GM12878 (cell line): ENCODE results near the gene KCNN3. TPM values are rescaled to one million over a fixed set of nuclear protein-coding genes. Genes with fewer than 3 reads are reported as not detected.

Experiments
- ATAC-seq: fragments of 200-7000 bp; cut with Tn5 transposase; 3 replicates; pipeline ENCODE4 v1.9.1; 2020; ENCODE audit warnings: mild to moderate bottlenecking, moderate library complexity
- BruUV-seq: library from RNA; stranded (reverse); fragments of 400-500 nt; replicated peaks from 2 replicates; lab custom pipeline; 2021; lab: Mats Ljungman, UMichigan
- CTCF ChIA-PET: fragments of 300-600 bp; sonication (Branson Sonifier 250); formaldehyde crosslinking; extraction: SDS; loops from one replicate; lab custom pipeline; 2021; ENCODE audit warnings: inconsistent platforms; lab: Yijun Ruan, JAX
- POLR2A ChIA-PET: fragments of 350-600 bp; formaldehyde crosslinking; extraction: SDS; loops from one replicate; lab custom pipeline; 2021; ENCODE audit warnings: inconsistent platforms; lab: Charles Lee
- RAD21 ChIA-PET: fragments of 300-600 bp; sonication (Branson Sonifier 250); formaldehyde crosslinking; loops from one replicate; lab custom pipeline; 2023; ENCODE audit warnings: antibody characterized with exemption; ENCODE audit not compliant: unreplicated experiment; lab: Charles Lee
- SMC1A ChIA-PET: fragments of 300-600 bp; sonication (Branson Sonifier 250); formaldehyde crosslinking; loops from one replicate; lab custom pipeline; 2023; ENCODE audit not compliant: unreplicated experiment, uncharacterized antibody; lab: Charles Lee
- DNase-seq: peaks from one replicate; pipeline ENCODE4 v3.0.0-alpha.2; 2011; ENCODE audit warnings: low read depth, low spot score
- FAIRE-seq: peaks from 3 replicates; lab custom pipeline; 2011; peaks lifted over from hg19 to GRCh38; lab: Jason Lieb, UNC
- H2AFZ ChIP-seq: 2 replicates; pipeline ENCODE4 v1.6.0; 2011; ENCODE audit warnings: low read depth, low read length, control low read depth; ENCODE audit not compliant: control insufficient read depth
- H3K27ac ChIP-seq: 2 replicates; pipeline ENCODE4 v1.5.1; 2011; ENCODE audit warnings: control low read depth; ENCODE audit not compliant: control insufficient read depth, insufficient read depth
- H3K27me3 ChIP-seq, 2 experiments: replicated peaks in 1 of 2; 2 replicates each; pipeline versions ENCODE4 v1.6.0 to v1.6.1; 2011; ENCODE audit warnings: low read length in 1 of 2; ENCODE audit not compliant: control insufficient read depth in 2 of 2, insufficient read depth in 2 of 2
- H3K36me3 ChIP-seq, 2 experiments: 2 replicates each; pipeline ENCODE4 v1.5.1; 2011; ENCODE audit warnings: low read length in 1 of 2; ENCODE audit not compliant: control insufficient read depth in 2 of 2, insufficient read depth in 2 of 2
- H3K4me1 ChIP-seq: 2 replicates; pipeline ENCODE4 v1.6.1; 2011; ENCODE audit warnings: mild to moderate bottlenecking, low read length, moderate library complexity, mixed read lengths; ENCODE audit not compliant: control insufficient read depth, insufficient read depth
- H3K4me2 ChIP-seq: 2 replicates; pipeline ENCODE4 v1.6.0; 2011; ENCODE audit warnings: control low read depth; ENCODE audit not compliant: control insufficient read depth, insufficient read depth
- H3K4me3 ChIP-seq: fragments of 200-600 bp; sonication (generic); 2 replicates; pipeline ENCODE4 v1.5.1; 2016
- H3K79me2 ChIP-seq: 2 replicates; pipeline ENCODE4 v1.6.0; 2011; ENCODE audit warnings: low read length; ENCODE audit not compliant: control insufficient read depth, insufficient read depth
- H3K9ac ChIP-seq: 2 replicates; pipeline ENCODE4 v1.8.0; 2011; ENCODE audit warnings: low read length, control low read depth, mixed read lengths; ENCODE audit not compliant: control insufficient read depth, insufficient read depth
- H3K9me3 ChIP-seq: replicated peaks from 3 replicates; pipeline ENCODE4 v1.5.1; 2011; ENCODE audit warnings: mild to moderate bottlenecking, low read length; ENCODE audit not compliant: control insufficient read depth, insufficient read depth
- H4K20me1 ChIP-seq: 2 replicates; pipeline ENCODE4 v1.6.0; 2011; ENCODE audit not compliant: control insufficient read depth, insufficient read depth
- BCL11A ChIP-seq: IDR thresholded peaks from 2 replicates; pipeline ENCODE4 v1.6.1; 2011; ENCODE audit warnings: low read depth, low read length
- EED ChIP-seq: sonication (generic); IDR thresholded peaks from 2 replicates; pipeline ENCODE4 v1.6.1; 2016; ENCODE audit warnings: antibody characterized with exemption, low read depth
- HDGF ChIP-seq: fragments of 450-650 bp; IDR thresholded peaks from 2 replicates; pipeline ENCODE4 v1.6.1; 2016; ENCODE audit warnings: antibody characterized with exemption
- IKZF2 ChIP-seq, 2 experiments: fragments of 450-650 bp; IDR thresholded peaks; 2 replicates each; pipeline ENCODE4 v1.6.1; 2017; ENCODE audit warnings: mild to moderate bottlenecking in 2 of 2, moderate library complexity in 2 of 2
- NFYB ChIP-seq: IDR thresholded peaks from 2 replicates; pipeline ENCODE4 v1.6.1; 2011; ENCODE audit warnings: low read depth, mild to moderate bottlenecking, low read length, improper control_type of control experiment, moderate library complexity; ENCODE audit not compliant: insufficient read depth
- RELA ChIP-seq: fragments of 450-650 bp; IDR thresholded peaks from 2 replicates; pipeline ENCODE4 v1.8.0; 2014; ENCODE audit warnings: borderline replicate concordance; ENCODE audit not compliant: partially characterized antibody
- TARDBP ChIP-seq: IDR thresholded peaks from 2 replicates; pipeline ENCODE4 v1.6.1; 2016; ENCODE audit warnings: borderline replicate concordance
- WRNIP1 ChIP-seq: IDR thresholded peaks from 2 replicates; pipeline ENCODE4 v1.6.1; 2011; ENCODE audit warnings: low read depth, low read length, improper control_type of control experiment, borderline replicate concordance
- ZNF24 ChIP-seq: fragments of 450-650 bp; IDR thresholded peaks from 2 replicates; pipeline ENCODE4 v1.6.1; 2017; ENCODE audit warnings: antibody characterized with exemption, mild to moderate bottlenecking
- ZNF274 ChIP-seq: IDR thresholded peaks from one replicate; pipeline ENCODE4 v1.8.0; 2011; ENCODE audit not compliant: insufficient read length, insufficient read depth
- ZNF384 ChIP-seq: IDR thresholded peaks from 2 replicates; pipeline ENCODE4 v1.6.1; 2012; ENCODE audit warnings: low read depth, mild to moderate bottlenecking, low read length, improper control_type of control experiment, borderline replicate concordance
- WGBS: methylation state at CpG from one replicate; pipeline ENCODE4 v1.1.6; 2016; ENCODE audit warnings: low lambda C conversion rate; ENCODE audit not compliant: insufficient replicate concordance, insufficient coverage; ENCODE audit errors: missing lambda C conversion rate; 5-methylcytosine and 5-hydroxymethylcytosine counted together
- in situ Hi-C: fragments of 300-500 bp; cut with MboI; formaldehyde crosslinking; loops from 9 replicates; pipeline ENCODE4 v1.14.3; 2018; ENCODE audit warnings: mixed read lengths
- intact Hi-C: fragments of 100-400 bp; cut with micrococcal nuclease; formaldehyde crosslinking; loops from one replicate; pipeline ENCODE4 v1.14.2; 2022; ENCODE audit not compliant: unreplicated experiment
- polyA plus RNA-seq, 11 experiments: library from polyadenylated mRNA; depleted of rRNA in 4 of 11; unstranded in 6 of 11; stranded (reverse) in 5 of 11; fragments of >200 nt; fragmentation: Nextera tagmentation in 4 of 11; fragmentation: Illumina TruSeq in 1 of 11; extraction: Ambion mirVana in 4 of 11; extraction: Trizol in 1 of 11; gene quantifications; 1 replicate in 1 of 11; 2 replicates in 10 of 11; pipeline versions ENCODE4 v1.2.1 to v1.2.3, GENCODE V29; 2011 to 2016; ENCODE audit warnings: inconsistent platforms in 2 of 11, missing spikeins in 2 of 11, low read depth in 1 of 11
- total RNA-seq, 4 experiments: library from RNA; depleted of rRNA in 3 of 4; stranded (reverse); fragments of >200 nt in 3 of 4; fragmentation: Illumina TruSeq in 1 of 4; extraction: Trizol in 1 of 4; gene quantifications; 2 replicates each; pipeline versions ENCODE4 v1.2.1 to v1.2.3, GENCODE V29; 2013 to 2021
- TF ChIP-seq, protein P1 (sequence below): IDR thresholded peaks from 2 replicates; pipeline ENCODE4 v1.6.1; 2011; ENCODE audit warnings: mild to moderate bottlenecking, low read depth, low read length, moderate library complexity; ENCODE audit not compliant: insufficient replicate concordance
- TF ChIP-seq, protein P2 (sequence below): fragments of 450-650 bp; IDR thresholded peaks from 2 replicates; pipeline ENCODE4 v1.6.1; 2017; ENCODE audit warnings: mild to moderate bottlenecking, low read depth, inconsistent platforms; ENCODE audit not compliant: poor library complexity, severe bottlenecking
- TF ChIP-seq, protein P3 (sequence below): fragments of 450-650 bp; IDR thresholded peaks from 2 replicates; pipeline ENCODE4 v1.6.1; 2017; ENCODE audit warnings: mild to moderate bottlenecking
- TF ChIP-seq, protein P4 (sequence below): fragments of 450-650 bp; formaldehyde crosslinking; IDR thresholded peaks from 2 replicates; pipeline ENCODE4 v1.4.0; 2022; ENCODE audit warnings: mild to moderate bottlenecking, moderate library complexity

KCNN3 gene
- total and polyA plus RNA-seq, 10 of the 15 experiments (the other 5 are each of a cell fraction or from before 2014, with no cell fraction given), result 3.5 to 26.4 (median 14.9) TPM

DNA sequence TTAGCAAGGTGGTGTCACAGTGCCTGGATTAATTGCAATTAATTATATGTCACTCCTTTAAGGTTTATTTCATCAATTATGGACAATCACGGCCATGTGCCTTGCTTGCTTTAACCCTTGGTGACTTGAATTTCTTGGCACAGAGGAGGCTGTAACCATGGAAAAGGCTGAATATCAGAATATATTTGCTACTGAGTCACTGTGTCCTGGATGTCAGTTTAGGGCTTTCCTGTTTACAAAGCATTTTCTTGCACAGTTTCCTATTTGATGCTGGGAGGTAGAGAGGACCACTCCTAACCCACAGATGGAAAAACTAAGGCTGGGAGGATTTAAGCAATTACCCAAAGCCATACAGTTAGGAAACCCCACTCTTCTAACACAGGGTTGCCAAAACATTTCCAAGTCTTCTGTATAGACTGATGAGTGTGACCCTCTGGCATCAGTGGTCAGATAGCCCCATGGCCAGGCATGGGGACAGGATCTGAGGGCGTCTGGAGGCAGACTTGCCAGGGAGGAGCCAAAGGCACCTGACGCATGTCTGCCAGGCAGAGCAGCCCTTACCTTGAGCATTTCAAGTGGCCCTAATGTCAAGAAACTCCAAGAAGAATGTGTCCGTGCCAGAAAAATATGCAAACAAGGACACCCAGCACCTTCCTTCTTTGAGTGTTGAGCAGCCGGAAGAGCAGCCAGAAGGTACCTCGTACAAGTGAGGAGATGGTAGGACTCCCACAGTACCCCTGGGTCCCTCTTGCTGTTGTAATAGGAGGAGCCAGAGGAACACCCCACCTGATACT, 34.4 kb downstream of the KCNN3 start:
- Histone ChIP-seq H3K4me2 (no peak overlapping the region), H3K4me3 (no peak overlapping the region), H4K20me1 (peaks cover 3% of the 10 kb centered on the region), H3K79me2 (peaks cover 19% of the 10 kb centered on the region), H2AFZ (no peak overlapping the region), H3K4me1 (peaks cover 26% of the 10 kb centered on the region), H3K27ac (no peak overlapping the region), H3K9me3 (no peaks in the 10 kb centered on the region), H3K27me3 (no peaks in the 10 kb centered on the region), H3K36me3 (peaks cover 2 to 9% of the 10 kb centered on the region in 2 experiments; a peak in 3 of 4 replicates), H3K9ac (no peak overlapping the region)
- ChIA-PET RAD21 (interaction anchor here (2.5 kb wide), 1 partner anchor 21 kb away, joined by 7 read pairs; no protein-coding TSS in a partner anchor), SMC1A (interaction anchor here (1.0 kb wide), 1 partner anchor 39 kb away, joined by 3 read pairs; no protein-coding TSS in a partner anchor), CTCF (interaction anchor here (3.0 kb wide), 1 partner anchor 23 kb away, joined by 12 read pairs; no protein-coding TSS in a partner anchor), POLR2A (interaction anchor here (0.6 kb wide), 1 partner anchor 422 kb away, joined by 4 read pairs; no protein-coding TSS in a partner anchor)
- DNase-seq (no peak), FAIRE-seq (no peak), ATAC-seq (no peak)
- BruUV-seq, result no TSS peak
- intact Hi-C loops (no loop called here), in situ Hi-C loops (no loop called here)
- 96% methylated on average over 6 of the region's 6 CpGs for WGBS
- TF ChIP-seq, protein P1, sequence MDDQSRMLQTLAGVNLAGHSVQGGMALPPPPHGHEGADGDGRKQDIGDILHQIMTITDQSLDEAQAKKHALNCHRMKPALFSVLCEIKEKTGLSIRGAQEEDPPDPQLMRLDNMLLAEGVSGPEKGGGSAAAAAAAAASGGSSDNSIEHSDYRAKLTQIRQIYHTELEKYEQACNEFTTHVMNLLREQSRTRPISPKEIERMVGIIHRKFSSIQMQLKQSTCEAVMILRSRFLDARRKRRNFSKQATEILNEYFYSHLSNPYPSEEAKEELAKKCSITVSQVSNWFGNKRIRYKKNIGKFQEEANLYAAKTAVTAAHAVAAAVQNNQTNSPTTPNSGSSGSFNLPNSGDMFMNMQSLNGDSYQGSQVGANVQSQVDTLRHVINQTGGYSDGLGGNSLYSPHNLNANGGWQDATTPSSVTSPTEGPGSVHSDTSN, result no peak
- TF ChIP-seq RELA (no peak), TARDBP (no peak), ZNF24 (no peak), ZNF384 (no peak), IKZF2 (IDR thresholded peaks at IDR 0.05) (no peak), NFYB (no peak), HDGF (no peak), WRNIP1 (no peak), BCL11A (no peak), ZNF274 (no peak), EED (no peak)
- TF ChIP-seq, protein P2, sequence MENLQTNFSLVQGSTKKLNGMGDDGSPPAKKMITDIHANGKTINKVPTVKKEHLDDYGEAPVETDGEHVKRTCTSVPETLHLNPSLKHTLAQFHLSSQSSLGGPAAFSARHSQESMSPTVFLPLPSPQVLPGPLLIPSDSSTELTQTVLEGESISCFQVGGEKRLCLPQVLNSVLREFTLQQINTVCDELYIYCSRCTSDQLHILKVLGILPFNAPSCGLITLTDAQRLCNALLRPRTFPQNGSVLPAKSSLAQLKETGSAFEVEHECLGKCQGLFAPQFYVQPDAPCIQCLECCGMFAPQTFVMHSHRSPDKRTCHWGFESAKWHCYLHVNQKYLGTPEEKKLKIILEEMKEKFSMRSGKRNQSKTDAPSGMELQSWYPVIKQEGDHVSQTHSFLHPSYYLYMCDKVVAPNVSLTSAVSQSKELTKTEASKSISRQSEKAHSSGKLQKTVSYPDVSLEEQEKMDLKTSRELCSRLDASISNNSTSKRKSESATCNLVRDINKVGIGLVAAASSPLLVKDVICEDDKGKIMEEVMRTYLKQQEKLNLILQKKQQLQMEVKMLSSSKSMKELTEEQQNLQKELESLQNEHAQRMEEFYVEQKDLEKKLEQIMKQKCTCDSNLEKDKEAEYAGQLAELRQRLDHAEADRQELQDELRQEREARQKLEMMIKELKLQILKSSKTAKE, result no peak
- TF ChIP-seq, protein P3, sequence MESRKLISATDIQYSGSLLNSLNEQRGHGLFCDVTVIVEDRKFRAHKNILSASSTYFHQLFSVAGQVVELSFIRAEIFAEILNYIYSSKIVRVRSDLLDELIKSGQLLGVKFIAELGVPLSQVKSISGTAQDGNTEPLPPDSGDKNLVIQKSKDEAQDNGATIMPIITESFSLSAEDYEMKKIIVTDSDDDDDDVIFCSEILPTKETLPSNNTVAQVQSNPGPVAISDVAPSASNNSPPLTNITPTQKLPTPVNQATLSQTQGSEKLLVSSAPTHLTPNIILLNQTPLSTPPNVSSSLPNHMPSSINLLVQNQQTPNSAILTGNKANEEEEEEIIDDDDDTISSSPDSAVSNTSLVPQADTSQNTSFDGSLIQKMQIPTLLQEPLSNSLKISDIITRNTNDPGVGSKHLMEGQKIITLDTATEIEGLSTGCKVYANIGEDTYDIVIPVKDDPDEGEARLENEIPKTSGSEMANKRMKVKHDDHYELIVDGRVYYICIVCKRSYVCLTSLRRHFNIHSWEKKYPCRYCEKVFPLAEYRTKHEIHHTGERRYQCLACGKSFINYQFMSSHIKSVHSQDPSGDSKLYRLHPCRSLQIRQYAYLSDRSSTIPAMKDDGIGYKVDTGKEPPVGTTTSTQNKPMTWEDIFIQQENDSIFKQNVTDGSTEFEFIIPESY, result no peak
- TF ChIP-seq, protein P4, sequence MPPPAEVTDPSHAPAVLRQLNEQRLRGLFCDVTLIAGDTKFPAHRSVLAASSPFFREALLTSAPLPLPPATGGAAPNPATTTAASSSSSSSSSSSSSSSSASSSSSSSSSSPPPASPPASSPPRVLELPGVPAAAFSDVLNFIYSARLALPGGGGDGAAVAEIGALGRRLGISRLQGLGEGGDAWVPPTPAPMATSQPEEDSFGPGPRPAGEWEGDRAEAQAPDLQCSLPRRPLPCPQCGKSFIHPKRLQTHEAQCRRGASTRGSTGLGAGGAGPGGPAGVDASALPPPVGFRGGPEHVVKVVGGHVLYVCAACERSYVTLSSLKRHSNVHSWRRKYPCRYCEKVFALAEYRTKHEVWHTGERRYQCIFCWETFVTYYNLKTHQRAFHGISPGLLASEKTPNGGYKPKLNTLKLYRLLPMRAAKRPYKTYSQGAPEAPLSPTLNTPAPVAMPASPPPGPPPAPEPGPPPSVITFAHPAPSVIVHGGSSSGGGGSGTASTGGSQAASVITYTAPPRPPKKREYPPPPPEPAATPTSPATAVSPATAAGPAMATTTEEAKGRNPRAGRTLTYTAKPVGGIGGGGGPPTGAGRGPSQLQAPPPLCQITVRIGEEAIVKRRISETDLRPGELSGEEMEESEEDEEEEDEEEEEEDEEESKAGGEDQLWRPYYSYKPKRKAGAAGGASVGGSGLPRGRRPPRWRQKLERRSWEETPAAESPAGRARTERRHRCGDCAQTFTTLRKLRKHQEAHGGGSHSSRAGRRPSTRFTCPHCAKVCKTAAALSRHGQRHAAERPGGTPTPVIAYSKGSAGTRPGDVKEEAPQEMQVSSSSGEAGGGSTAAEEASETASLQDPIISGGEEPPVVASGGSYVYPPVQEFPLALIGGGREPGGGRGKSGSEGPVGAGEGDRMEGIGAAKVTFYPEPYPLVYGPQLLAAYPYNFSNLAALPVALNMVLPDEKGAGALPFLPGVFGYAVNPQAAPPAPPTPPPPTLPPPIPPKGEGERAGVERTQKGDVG (CRISPR knock-in tag), result no peak
